GM21786 (cell line): ENCODE results near the gene ITGA11.

Experiments used
- ATAC-seq: cut with Tn5 transposase; IDR thresholded peaks from one replicate; pipeline ENCODE4 v1.9.1; 2021; ENCODE audit not compliant: unreplicated experiment

The ITGA11 gene

DNA sequence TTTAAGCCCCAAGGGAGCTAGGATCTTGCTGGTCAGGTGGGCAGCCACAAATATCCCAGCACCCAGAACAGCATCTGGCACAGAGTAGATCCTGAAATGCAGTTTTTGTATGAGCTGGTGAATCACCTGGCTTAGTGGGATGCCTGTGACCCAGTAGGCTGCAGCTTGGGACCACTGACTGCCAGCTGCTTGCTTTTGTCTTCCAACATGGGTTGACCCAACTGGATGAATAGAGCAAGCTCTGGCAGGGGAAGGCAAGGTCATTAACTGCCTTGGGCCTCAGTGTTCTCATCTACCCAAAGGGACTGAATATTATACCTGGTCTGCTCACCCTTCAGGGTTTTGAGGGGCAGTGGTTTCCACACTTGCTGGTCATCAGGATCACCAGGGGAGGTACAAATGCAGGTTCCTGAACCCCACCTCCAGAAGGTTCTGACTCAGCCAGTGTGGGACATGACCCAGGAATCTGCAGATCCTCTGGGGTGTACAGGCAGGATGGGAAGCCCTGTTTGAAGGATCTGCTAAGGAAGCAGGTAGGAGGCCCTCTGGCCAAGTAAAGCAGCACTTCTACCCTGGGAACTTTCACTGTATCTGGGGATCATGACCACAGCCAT lies 55.4 kb downstream of the ITGA11 start:
- ATAC-seq = no peak

DNA sequence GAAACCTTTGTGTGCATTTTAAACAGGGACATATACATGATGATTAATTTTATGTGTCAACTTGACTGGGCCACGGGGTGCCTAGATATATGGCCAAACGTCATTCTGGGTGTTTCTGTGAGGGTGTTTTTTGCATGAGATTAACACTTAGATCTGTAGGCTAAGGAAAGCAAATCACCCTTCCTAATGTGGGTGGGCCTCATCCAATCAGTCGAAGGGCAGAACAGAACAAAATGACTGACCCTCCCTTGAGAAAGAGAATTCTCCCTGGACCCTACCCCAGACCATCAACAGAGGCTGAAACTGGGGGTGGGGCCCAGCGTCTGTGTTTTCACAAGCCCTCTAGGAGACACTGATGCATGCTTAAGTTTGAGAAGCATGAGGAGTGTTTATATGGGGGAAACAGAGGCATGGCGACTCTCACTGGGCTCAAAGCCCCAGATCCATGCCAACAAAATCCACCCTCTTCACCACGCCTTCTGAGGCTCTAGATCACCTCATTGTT lies 56.2 kb downstream of the ITGA11 start:
- ATAC-seq = no peak

- ATAC-seq = no peak
These were observed 56.8 kb downstream of the ITGA11 start for GRCh38 chr15:68375191-68375631.

DNA sequence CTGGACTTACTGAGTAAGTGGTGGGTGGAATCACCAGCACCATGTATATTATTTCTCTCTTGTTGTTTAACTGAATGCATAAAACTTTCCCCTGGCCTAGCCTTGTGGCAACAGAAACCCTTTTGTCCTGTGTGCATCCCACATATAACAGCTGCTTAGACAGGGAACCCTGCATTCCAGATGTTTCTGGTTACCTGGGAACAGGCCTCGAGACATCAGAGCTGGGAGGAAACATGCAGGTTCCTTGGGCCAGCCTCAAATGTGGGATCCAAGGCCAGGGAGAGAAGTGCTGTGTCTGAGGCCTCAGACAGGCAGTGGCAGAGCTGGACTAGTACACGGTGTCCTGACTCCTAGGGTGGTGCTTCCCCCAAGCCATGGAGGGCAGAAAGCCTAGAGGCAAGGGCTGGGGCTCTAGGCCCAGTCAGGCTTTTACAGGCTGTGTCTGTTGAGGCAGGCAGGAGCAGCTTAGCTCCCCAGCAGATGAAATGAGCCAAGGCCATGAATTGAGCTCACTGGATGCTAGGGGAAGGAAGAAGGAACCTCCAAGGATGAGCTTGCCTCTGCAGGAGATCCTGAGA lies 57.7 kb downstream of the ITGA11 start:
- no peak for ATAC-seq

DNA sequence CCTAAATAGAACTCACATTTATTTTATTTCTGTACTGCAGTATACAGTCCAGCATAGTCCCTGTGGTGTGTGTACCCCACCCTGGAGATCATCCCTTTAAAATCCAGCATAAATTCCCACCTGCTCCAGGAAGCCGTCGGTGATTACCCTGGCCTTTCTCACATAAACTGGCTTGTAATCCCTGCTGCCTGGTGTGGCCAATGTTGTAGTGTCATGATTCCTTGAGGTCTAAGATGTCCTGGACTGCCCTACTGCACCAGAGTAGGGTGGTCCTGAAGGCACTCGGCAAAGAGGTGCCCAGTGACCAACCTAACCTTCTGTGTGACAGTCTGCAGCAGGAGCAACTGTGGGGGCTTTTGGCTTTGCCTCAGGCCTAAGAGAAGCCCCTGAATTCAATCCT lies 58.9 kb downstream of the ITGA11 start:
- no peak for ATAC-seq

GRCh38 chr15:68372291-68372811 lies 59.6 kb downstream of the ITGA11 start:
- ATAC-seq = no peak

DNA sequence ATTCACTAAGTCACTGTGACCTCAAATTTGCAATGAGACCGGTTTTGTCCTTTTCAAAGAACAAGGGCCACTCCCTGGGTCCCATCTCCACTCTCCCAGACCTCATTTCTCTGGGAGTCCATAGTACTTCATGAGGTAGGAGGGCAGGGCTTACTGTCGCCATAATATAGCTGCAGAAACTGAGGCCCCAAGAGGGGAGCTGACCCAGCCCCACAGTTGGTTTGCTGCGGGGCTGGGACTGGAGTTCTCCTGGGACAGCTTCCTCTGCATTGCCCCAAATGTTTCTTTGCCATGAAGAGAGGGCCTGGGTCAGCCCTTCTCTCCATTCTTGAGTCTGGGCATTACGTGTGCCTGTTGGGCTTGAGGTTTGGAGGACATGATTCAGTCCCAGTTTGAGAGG lies 60.1 kb downstream of the ITGA11 start:
- ATAC-seq = no peak

GRCh38 chr15:68371160-68371559 lies 60.8 kb downstream of the ITGA11 start:
- no peak for ATAC-seq

GRCh38 chr15:68370768-68371151 lies 61.2 kb downstream of the ITGA11 start:
- no peak for ATAC-seq

DNA sequence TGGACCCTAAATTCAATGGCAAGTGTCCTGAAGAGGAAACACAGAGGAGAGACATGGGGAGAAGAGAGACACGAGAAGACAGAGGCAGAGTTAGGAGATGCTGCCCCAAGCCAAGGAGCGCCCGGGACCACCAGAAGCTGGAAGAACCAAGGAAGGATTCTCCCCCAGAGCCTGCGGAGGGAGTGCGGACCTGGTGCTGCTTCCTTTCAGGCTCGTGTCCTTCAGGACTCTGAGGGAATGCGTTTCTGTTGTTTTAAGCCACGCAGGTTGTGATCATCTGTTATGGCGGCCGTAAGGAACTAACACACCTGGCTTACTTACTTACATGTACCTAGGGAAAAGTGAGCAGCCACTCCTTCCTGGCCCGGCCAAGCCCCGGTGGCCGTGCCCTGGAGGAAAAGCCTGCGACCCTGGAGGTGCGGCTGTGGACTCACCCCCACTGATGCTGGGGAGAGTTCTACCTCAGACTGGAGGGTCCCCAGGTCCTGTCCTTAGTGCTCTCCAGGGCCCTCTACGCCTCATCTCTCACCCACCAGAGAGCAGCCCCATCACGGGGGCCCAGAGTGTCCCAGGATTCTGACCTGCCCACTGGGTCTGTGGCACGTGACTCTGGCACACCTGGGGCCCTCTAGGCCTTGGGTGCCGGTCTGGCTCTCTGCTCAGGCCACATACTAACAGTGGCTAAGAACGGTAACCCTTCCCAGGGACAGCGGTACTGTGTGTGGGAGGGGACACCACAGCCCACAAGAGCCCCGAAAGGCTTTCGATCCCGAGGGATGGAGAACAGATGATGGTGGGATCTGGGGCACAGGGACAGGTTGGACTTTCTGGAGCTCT lies 61.8 kb downstream of the ITGA11 start:
- ATAC-seq = no peak

- ATAC-seq = no peak
These were observed 63.1 kb downstream of the ITGA11 start for GRCh38 chr15:68368731-68369435.

DNA sequence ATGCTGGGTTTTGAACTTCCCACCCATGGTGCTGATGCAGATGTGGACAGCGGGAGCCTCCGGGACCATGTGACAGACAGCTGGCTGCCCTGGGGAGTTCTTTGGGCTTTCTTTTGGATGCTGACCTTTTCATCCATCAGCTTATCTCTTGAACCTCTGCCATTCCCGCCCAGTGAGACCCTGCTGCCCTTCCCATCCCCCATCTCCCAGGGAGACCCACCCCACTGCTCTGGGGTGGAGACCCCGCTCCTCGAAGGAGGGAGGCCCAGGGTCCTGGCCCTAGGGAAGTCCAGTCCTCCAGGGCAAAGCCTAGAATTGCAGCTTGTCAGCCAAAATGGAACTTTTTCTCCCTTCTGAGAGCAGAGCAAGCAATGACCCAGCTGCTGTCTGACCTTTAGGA lies 64.0 kb downstream of the ITGA11 start:
- no peak for ATAC-seq

GRCh38 chr15:68367226-68367625 lies 64.7 kb downstream of the ITGA11 start:
- no peak for ATAC-seq

DNA sequence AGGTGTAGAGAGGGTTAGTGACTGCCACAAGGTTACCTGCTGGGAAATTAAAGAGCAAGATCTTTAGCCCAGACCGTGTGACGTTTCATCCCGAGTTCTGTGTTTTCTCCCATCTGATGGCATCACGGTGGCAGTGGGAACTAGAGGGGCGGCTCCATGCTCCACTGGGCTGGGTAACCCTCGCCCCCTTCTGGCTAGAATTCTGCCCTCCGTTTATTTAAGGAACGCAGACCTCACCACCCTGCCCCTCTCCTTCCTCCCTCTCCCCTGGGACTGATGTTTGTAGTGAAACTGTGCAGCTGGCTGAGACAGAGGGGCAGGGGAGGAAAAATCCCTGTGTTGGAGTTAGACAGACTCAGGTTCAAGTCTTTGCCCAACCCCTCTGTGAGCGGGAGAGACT lies 65.6 kb downstream of the ITGA11 start:
- no peak for ATAC-seq

DNA sequence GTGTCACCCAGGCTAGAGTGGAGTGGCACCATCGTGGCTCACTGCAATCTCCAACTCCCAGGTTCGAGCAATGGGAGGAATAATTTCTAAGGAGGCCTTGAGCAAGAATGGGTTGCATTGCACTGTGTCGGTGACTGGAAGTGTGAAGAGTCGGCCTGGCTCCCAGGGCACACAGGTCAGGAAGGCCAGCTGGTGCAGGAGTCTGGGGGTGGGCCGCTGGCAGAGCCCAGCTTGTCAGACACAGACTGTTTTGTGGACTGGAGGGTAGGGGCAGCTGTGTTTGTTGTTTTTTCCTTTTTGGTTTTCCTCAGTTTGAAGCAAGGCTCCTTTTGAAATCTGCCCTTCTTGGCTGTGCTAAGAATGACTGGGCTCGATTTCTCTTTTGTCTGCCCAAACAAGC lies 66.2 kb downstream of the ITGA11 start:
- no peak for ATAC-seq

GRCh38 chr15:68365140-68365745 lies 66.7 kb downstream of the ITGA11 start:
- ATAC-seq = no peak

- ATAC-seq = no peak
These were observed 67.3 kb downstream of the ITGA11 start for GRCh38 chr15:68364660-68365035.

DNA sequence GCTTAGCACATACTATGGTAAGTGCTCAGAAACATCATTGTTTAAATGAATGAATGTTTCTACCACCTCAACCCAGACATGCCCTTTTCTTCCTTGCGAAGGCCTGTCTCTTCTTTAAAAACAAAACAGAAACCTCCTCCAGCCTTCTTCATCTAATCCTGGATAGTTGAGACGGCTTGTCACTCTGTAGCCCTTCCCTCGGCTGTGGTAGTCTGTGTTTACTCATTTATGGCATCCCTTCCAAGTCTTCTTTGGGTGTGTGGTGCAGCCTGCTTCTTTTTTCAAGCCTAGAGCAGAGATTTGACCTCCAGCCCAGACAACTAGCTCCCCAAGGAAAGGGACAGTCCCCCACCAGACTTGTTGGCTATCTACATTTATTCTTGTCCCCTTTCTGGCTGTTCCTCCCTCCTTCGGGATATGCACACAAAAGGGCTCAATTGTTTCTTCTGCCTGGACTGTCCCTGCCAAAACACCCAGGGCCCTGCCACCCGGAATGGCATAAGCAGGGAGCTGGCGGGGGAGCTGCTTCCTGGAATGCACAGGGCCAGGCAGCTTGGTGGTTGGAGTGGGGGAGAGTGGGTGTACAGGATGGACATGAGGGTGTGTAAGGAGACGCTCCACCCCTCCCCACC lies 67.8 kb downstream of the ITGA11 start:
- ATAC-seq = no peak

DNA sequence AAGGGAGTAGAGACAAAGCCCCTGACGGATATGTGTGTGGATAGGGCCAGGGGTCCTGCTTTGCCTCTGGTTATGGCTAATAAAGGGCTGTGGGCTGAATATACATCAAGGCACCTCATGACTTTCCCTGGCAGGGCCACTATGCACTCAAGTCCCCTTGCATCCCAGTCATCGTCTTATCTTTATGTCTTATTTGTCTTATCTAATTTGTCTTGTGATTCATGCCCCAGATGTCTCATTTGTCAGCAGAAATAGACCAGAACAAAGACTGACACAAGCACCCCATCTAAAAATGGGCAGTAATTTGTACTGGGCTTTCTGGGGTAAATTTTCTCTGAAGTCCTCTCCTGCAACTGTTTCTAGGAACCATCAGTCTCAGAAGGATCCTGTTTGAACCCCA lies 68.6 kb downstream of the ITGA11 start:
- ATAC-seq = no peak

GRCh38 chr15:68362537-68363126 lies 69.3 kb downstream of the ITGA11 start:
- no peak for ATAC-seq
